Stimulated activated memory B cell treated with anti-CD40 and anti-IgM and Interleukin-4, amounts not matched to agents 10 μg/mL and 1 μg/mL and 100 μg/mL, for 72 hours (primary cell): ENCODE results near the gene BANP.
"Not testable (repeated sequence)": the region's sequence is repeated elsewhere in the genome, so short reads cannot be mapped to it uniquely, and the experiment has no call there.

ENCODE experiments used
- ATAC-seq: fragments of 150-1000 bp; cut with Tn5 transposase; 2 replicates; pipeline ENCODE4 v1.10.0; 2021
- H3K27ac Mint-ChIP-seq: one replicate; pipeline ENCODE4 v1.8.0; 2022; ENCODE audit warnings: mild to moderate bottlenecking, mixed read lengths
- H3K27me3 Mint-ChIP-seq: one replicate; pipeline ENCODE4 v1.8.0; 2022; ENCODE audit warnings: mixed read lengths
- H3K36me3 Mint-ChIP-seq: one replicate; pipeline ENCODE4 v1.8.0; 2022; ENCODE audit warnings: mixed read lengths
- H3K4me1 Mint-ChIP-seq: one replicate; pipeline ENCODE4 v1.8.0; 2022; ENCODE audit warnings: mixed read lengths
- H3K4me3 Mint-ChIP-seq: one replicate; pipeline ENCODE4 v1.8.0; 2022; ENCODE audit warnings: mild to moderate bottlenecking, moderate library complexity, mixed read lengths
- H3K9me3 Mint-ChIP-seq: one replicate; pipeline ENCODE4 v1.8.0; 2022; ENCODE audit warnings: mixed read lengths

BANP gene

GRCh38 chr16:88105574-88106140 lies 154.4 kb downstream of the BANP start:
- not testable (repeated sequence) for H3K36me3 Mint-ChIP-seq, H3K4me3 Mint-ChIP-seq, H3K4me1 Mint-ChIP-seq, H3K9me3 Mint-ChIP-seq, ATAC-seq
- Mint-ChIP-seq H3K27me3 (peaks cover 15% of the 10 kb centered on the region), H3K27ac (peak overlapping the region; percentile 24)

- H3K4me1 Mint-ChIP-seq, H3K36me3 Mint-ChIP-seq, H3K27me3 Mint-ChIP-seq, H3K9me3 Mint-ChIP-seq, H3K27ac Mint-ChIP-seq, H3K4me3 Mint-ChIP-seq, ATAC-seq: not testable (repeated sequence)
Observed at GRCh38 chr16:88106566-88106965, 155.3 kb downstream of the BANP start.

- Mint-ChIP-seq H3K27me3 (no peaks in the 10 kb centered on the region), H3K36me3 (no peaks in the 10 kb centered on the region), H3K4me3 (no peak overlapping the region), H3K9me3 (no peaks in the 10 kb centered on the region), H3K4me1 (peaks cover 4% of the 10 kb centered on the region), H3K27ac (no peak overlapping the region)
- no peak for ATAC-seq
Observed at GRCh38 chr16:88108762-88109161, 157.5 kb downstream of the BANP start.

GRCh38 chr16:88109726-88110621 lies 158.7 kb downstream of the BANP start:
- not testable (repeated sequence) for H3K9me3 Mint-ChIP-seq, H3K27ac Mint-ChIP-seq, H3K4me1 Mint-ChIP-seq, H3K36me3 Mint-ChIP-seq, H3K4me3 Mint-ChIP-seq, H3K27me3 Mint-ChIP-seq
- ATAC-seq = peak; percentile 34

- H3K4me1 Mint-ChIP-seq, H3K4me3 Mint-ChIP-seq, H3K9me3 Mint-ChIP-seq, H3K27ac Mint-ChIP-seq, H3K36me3 Mint-ChIP-seq, ATAC-seq: not testable (repeated sequence)
- H3K27me3 Mint-ChIP-seq = peaks cover 17% of the 10 kb centered on the region
Observed at GRCh38 chr16:88110875-88111494, 159.8 kb downstream of the BANP start.

- H3K9me3 Mint-ChIP-seq, H3K4me1 Mint-ChIP-seq, H3K36me3 Mint-ChIP-seq, H3K27ac Mint-ChIP-seq, H3K4me3 Mint-ChIP-seq, ATAC-seq: not testable (repeated sequence)
- peaks cover 25% of the 10 kb centered on the region for H3K27me3 Mint-ChIP-seq
Observed at GRCh38 chr16:88111976-88112375, 160.7 kb downstream of the BANP start.

- Mint-ChIP-seq H3K4me3 (no peak overlapping the region), H3K9me3 (no peaks in the 10 kb centered on the region), H3K36me3 (no peaks in the 10 kb centered on the region), H3K27me3 (peaks cover 30% of the 10 kb centered on the region), H3K27ac (no peak overlapping the region), H3K4me1 (peaks cover 4% of the 10 kb centered on the region)
- ATAC-seq = peak; percentile 14
Observed at GRCh38 chr16:88113545-88114045, 162.4 kb downstream of the BANP start.

GRCh38 chr16:88114541-88115228 lies 163.5 kb downstream of the BANP start:
- H3K9me3 Mint-ChIP-seq, H3K4me1 Mint-ChIP-seq, H3K27ac Mint-ChIP-seq, H3K4me3 Mint-ChIP-seq, ATAC-seq, H3K36me3 Mint-ChIP-seq: not testable (repeated sequence)
- H3K27me3 Mint-ChIP-seq = peaks cover 41% of the 10 kb centered on the region

GRCh38 chr16:88116121-88116520 lies 164.9 kb downstream of the BANP start:
- Mint-ChIP-seq H3K36me3 (no peaks in the 10 kb centered on the region), H3K9me3 (no peaks in the 10 kb centered on the region), H3K4me3 (no peak overlapping the region), H3K4me1 (peaks cover 4% of the 10 kb centered on the region), H3K27me3 (peaks cover 46% of the 10 kb centered on the region), H3K27ac (no peak overlapping the region)
- no peak for ATAC-seq

GRCh38 chr16:88117476-88117868 lies 166.2 kb downstream of the BANP start:
- no peak overlapping the region for H3K27ac Mint-ChIP-seq
- peaks cover 6% of the 10 kb centered on the region for H3K9me3 Mint-ChIP-seq
- H3K36me3 Mint-ChIP-seq = no peaks in the 10 kb centered on the region
- no peak overlapping the region for H3K4me3 Mint-ChIP-seq
- peaks cover 46% of the 10 kb centered on the region for H3K27me3 Mint-ChIP-seq
- no peaks in the 10 kb centered on the region for H3K4me1 Mint-ChIP-seq
- no peak for ATAC-seq

- Mint-ChIP-seq H3K36me3 (no peaks in the 10 kb centered on the region), H3K27me3 (peaks cover 46% of the 10 kb centered on the region), H3K9me3 (peaks cover 6% of the 10 kb centered on the region), H3K4me3 (no peak overlapping the region), H3K4me1 (no peaks in the 10 kb centered on the region), H3K27ac (no peak overlapping the region)
- ATAC-seq = no peak
Observed at GRCh38 chr16:88118376-88118775, 167.1 kb downstream of the BANP start.

GRCh38 chr16:88118852-88119741 lies 167.9 kb downstream of the BANP start:
- H3K4me3 Mint-ChIP-seq, H3K36me3 Mint-ChIP-seq, H3K9me3 Mint-ChIP-seq, ATAC-seq, H3K27ac Mint-ChIP-seq, H3K4me1 Mint-ChIP-seq: not testable (repeated sequence)
- H3K27me3 Mint-ChIP-seq = peaks cover 46% of the 10 kb centered on the region

- H3K27ac Mint-ChIP-seq, H3K4me3 Mint-ChIP-seq, H3K36me3 Mint-ChIP-seq, ATAC-seq, H3K4me1 Mint-ChIP-seq, H3K9me3 Mint-ChIP-seq: not testable (repeated sequence)
- peaks cover 38% of the 10 kb centered on the region for H3K27me3 Mint-ChIP-seq
Observed at GRCh38 chr16:88119881-88120751, 168.9 kb downstream of the BANP start.

- Mint-ChIP-seq H3K27ac (no peak overlapping the region), H3K4me3 (no peak overlapping the region), H3K27me3 (peaks cover 31% of the 10 kb centered on the region), H3K36me3 (no peaks in the 10 kb centered on the region), H3K9me3 (peaks cover 6% of the 10 kb centered on the region), H3K4me1 (no peaks in the 10 kb centered on the region)
- no peak for ATAC-seq
Observed at GRCh38 chr16:88120812-88121211, 169.6 kb downstream of the BANP start.
